SK-N-SH treated with all-trans-retinoic acid at 6 μM for 48 hours (cell line): Measurements from ENCODE around the gene CPSF6.

Experiments used
- ATAC-seq: fragments of 200-7000 bp; cut with Tn5 transposase; 3 replicates; pipeline ENCODE4 v1.9.1; 2020; ENCODE audit warnings: mild to moderate bottlenecking, moderate library complexity
- ARNTL ChIP-seq: fragments of 450-650 bp; formaldehyde crosslinking; IDR thresholded peaks from 2 replicates; pipeline ENCODE4 v1.5.0; 2020; ENCODE audit warnings: low read depth, mild to moderate bottlenecking, moderate library complexity, borderline replicate concordance
- BACH2 ChIP-seq: fragments of 250-450 bp; sonication (Bioruptor Pico); IDR thresholded peaks from 2 replicates; pipeline ENCODE4 v1.9.0; 2021; ENCODE audit warnings: mild to moderate bottlenecking, borderline replicate concordance
- CREB5 ChIP-seq: fragments of 250-450 bp; sonication (Bioruptor Pico); IDR thresholded peaks from 2 replicates; pipeline ENCODE4 v1.5.1; 2020; ENCODE audit warnings: low read depth, mild to moderate bottlenecking, moderate library complexity
- CSDC2 ChIP-seq: fragments of 250-450 bp; sonication (Bioruptor Pico); IDR thresholded peaks from 2 replicates; pipeline ENCODE4 v1.5.0; 2020; ENCODE audit warnings: mild to moderate bottlenecking, moderate library complexity
- CSRNP3 ChIP-seq: fragments of 250-450 bp; sonication (Bioruptor Pico); IDR thresholded peaks from 2 replicates; pipeline ENCODE4 v1.5.1; 2021; ENCODE audit warnings: mild to moderate bottlenecking, moderate library complexity
- ESRRG ChIP-seq: fragments of 250-450 bp; sonication (Bioruptor Pico); IDR thresholded peaks from 2 replicates; pipeline ENCODE4 v1.6.1; 2021; ENCODE audit warnings: mild to moderate bottlenecking
- GLIS3 ChIP-seq: fragments of 250-450 bp; sonication (Bioruptor Pico); IDR thresholded peaks from 2 replicates; pipeline ENCODE4 v1.5.0; 2020; ENCODE audit warnings: mild to moderate bottlenecking, moderate library complexity
- ISL1 ChIP-seq: fragments of 250-450 bp; sonication (Bioruptor Pico); IDR thresholded peaks from 2 replicates; pipeline ENCODE4 v2.1.2; 2022; ENCODE audit warnings: mild to moderate bottlenecking, moderate library complexity
- OSR1 ChIP-seq: fragments of 250-450 bp; sonication (Bioruptor Pico); IDR thresholded peaks from 2 replicates; pipeline ENCODE4 v1.8.0; 2022; ENCODE audit warnings: moderate library complexity, mild to moderate bottlenecking, inconsistent platforms
- PATZ1 ChIP-seq: fragments of 250-450 bp; sonication (Bioruptor Pico); IDR thresholded peaks from 2 replicates; pipeline ENCODE4 v1.8.0; 2020; ENCODE audit warnings: mild to moderate bottlenecking, moderate library complexity, borderline replicate concordance
- POU6F1 ChIP-seq: fragments of 250-450 bp; sonication (Bioruptor Pico); IDR thresholded peaks from 2 replicates; pipeline ENCODE4 v1.8.0; 2021; ENCODE audit warnings: low read depth, mild to moderate bottlenecking, moderate library complexity, borderline replicate concordance
- PPARA ChIP-seq: fragments of 250-450 bp; sonication (Bioruptor Pico); IDR thresholded peaks from 2 replicates; pipeline ENCODE4 v1.5.0; 2020; ENCODE audit warnings: mild to moderate bottlenecking, borderline replicate concordance
- RARB ChIP-seq: fragments of 250-450 bp; sonication (Bioruptor Pico); IDR thresholded peaks from 2 replicates; pipeline ENCODE4 v1.8.0; 2021; ENCODE audit warnings: mild to moderate bottlenecking, moderate library complexity
- SNAI2 ChIP-seq: fragments of 250-450 bp; sonication (Bioruptor Pico); IDR thresholded peaks from 2 replicates; pipeline ENCODE4 v1.5.0; 2020; ENCODE audit warnings: mild to moderate bottlenecking, moderate library complexity
- TCF4 ChIP-seq: fragments of 250-450 bp; sonication (Bioruptor Pico); IDR thresholded peaks from 2 replicates; pipeline ENCODE4 v1.8.0; 2021; ENCODE audit warnings: mild to moderate bottlenecking, moderate library complexity, borderline replicate concordance
- TOX ChIP-seq: fragments of 250-450 bp; sonication (Bioruptor Pico); IDR thresholded peaks from 2 replicates; pipeline ENCODE4 v1.8.0; 2021; ENCODE audit warnings: mild to moderate bottlenecking, moderate library complexity, borderline replicate concordance
- ZC3H10 ChIP-seq: fragments of 250-450 bp; sonication (Bioruptor Pico); IDR thresholded peaks from 2 replicates; pipeline ENCODE4 v1.5.1; 2021; ENCODE audit warnings: mild to moderate bottlenecking, moderate library complexity
- ZFP30 ChIP-seq: fragments of 450-650 bp; formaldehyde crosslinking; IDR thresholded peaks from 2 replicates; pipeline ENCODE4 v1.5.0; 2022; ENCODE audit warnings: mild to moderate bottlenecking, moderate library complexity
- ZNF565 ChIP-seq: fragments of 450-650 bp; formaldehyde crosslinking; conservative IDR thresholded peaks from 2 replicates; pipeline ENCODE4 v1.5.0; 2020; ENCODE audit warnings: low read depth, mild to moderate bottlenecking, moderate library complexity
- ZNF70 ChIP-seq: fragments of 450-650 bp; formaldehyde crosslinking; IDR thresholded peaks from 2 replicates; pipeline ENCODE4 v1.5.0; 2020; ENCODE audit warnings: mild to moderate bottlenecking, moderate library complexity
- ZNF8 ChIP-seq: fragments of 450-650 bp; formaldehyde crosslinking; IDR thresholded peaks from 2 replicates; pipeline ENCODE4 v1.5.0; 2020; ENCODE audit warnings: mild to moderate bottlenecking, moderate library complexity

Gene CPSF6

GRCh38 chr12:69210661-69211060, 28.7 kb upstream of the CPSF6 start (continued):
- TF ChIP-seq POU6F1 (CRISPR knock-in tag) (no peak), ESRRG (CRISPR knock-in tag) (no peak), ZFP30 (no peak), CREB5 (CRISPR knock-in tag) (no peak), ZC3H10 (CRISPR knock-in tag) (no peak), RARB (CRISPR knock-in tag) (no peak), ZNF8 (CRISPR knock-in tag) (no peak), ZNF565 (no peak), PPARA (CRISPR knock-in tag) (no peak)
- TF ChIP-seq, all 23 proteins: peak for 0

DNA sequence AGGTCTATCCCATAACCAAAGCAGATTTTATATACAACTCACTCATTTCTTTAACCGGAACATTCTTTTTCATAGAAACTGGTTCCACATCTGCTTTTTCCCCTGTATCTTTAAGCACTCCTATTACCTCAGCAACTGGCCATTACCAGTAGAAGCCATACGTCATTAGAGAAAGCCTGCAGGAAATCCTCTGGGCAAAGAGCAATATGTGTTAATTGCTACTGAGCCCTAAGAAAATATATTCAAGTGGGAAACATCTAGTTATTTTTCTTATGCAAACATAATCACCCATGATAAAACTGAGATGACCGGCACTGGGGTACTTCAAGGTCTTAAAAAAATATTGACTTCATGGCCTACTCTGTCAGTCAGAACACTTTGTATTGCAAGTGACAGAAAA, 28.2 kb upstream of the CPSF6 start:
- ATAC-seq: no peak
- TF ChIP-seq PPARA (CRISPR knock-in tag) (no peak), CSDC2 (CRISPR knock-in tag) (no peak), SNAI2 (CRISPR knock-in tag) (no peak), ARNTL (no peak), CREB5 (CRISPR knock-in tag) (no peak), OSR1 (no peak), TCF4 (CRISPR knock-in tag) (no peak), ZFP30 (no peak), ZC3H10 (CRISPR knock-in tag) (no peak), TOX (CRISPR knock-in tag) (no peak), POU6F1 (CRISPR knock-in tag) (no peak)

- TF ChIP-seq TCF4 (CRISPR knock-in tag) (no peak), SNAI2 (CRISPR knock-in tag) (no peak), ISL1 (no peak), TOX (CRISPR knock-in tag) (no peak), ZNF565 (no peak), RARB (CRISPR knock-in tag) (no peak), CSDC2 (CRISPR knock-in tag) (no peak), CSRNP3 (CRISPR knock-in tag) (no peak), PATZ1 (CRISPR knock-in tag) (no peak), ZFP30 (no peak), ESRRG (CRISPR knock-in tag) (no peak), ZNF70 (CRISPR knock-in tag) (no peak), BACH2 (CRISPR knock-in tag) (no peak), OSR1 (no peak), GLIS3 (no peak)
- ATAC-seq: no peak
Measured at GRCh38 chr12:69214169-69214568, 25.2 kb upstream of the CPSF6 start.
